ENCODE results near the gene TFDP1. TPM values are rescaled to one million over a fixed set of nuclear protein-coding genes. Genes with fewer than 3 reads are reported as not detected.
"Not testable (repeated sequence)": the region's sequence is repeated elsewhere in the genome, so short reads cannot be mapped to it uniquely, and the experiment has no call there.

The TFDP1 gene
- total RNA-seq, 2 donors from 2014 or later = 36.6 to 40.3 TPM

- intact Hi-C loops (cut with DNase I) = no loop called here
- peak; percentile 18 for DNase-seq (ENCODE audit: low spot score)
These were observed 21.7 kb upstream of the TFDP1 start for GRCh38 chr13:113562844-113563243.

GRCh38 chr13:113563511-113563910 is 21.0 kb upstream of the TFDP1 start:
- DNase-seq (ENCODE audit: low spot score) = peak; percentile 25
- intact Hi-C loops (cut with DNase I) = not testable (repeated sequence)

- intact Hi-C loops (cut with DNase I) = no loop called here
- peak; percentile 49 for DNase-seq (ENCODE audit: low spot score)
These were observed 20.1 kb upstream of the TFDP1 start for GRCh38 chr13:113564331-113565023.

GRCh38 chr13:113565526-113566226 is 18.9 kb upstream of the TFDP1 start:
- DNase-seq (ENCODE audit: low spot score) = peak; percentile 63
- intact Hi-C loops (cut with DNase I) = no loop called here

GRCh38 chr13:113566227-113566561 is 18.4 kb upstream of the TFDP1 start:
- DNase-seq (ENCODE audit: low spot score) = peak; percentile 26
- intact Hi-C loops (cut with DNase I) = no loop called here

GRCh38 chr13:113567681-113568080 is 16.9 kb upstream of the TFDP1 start:
- DNase-seq (ENCODE audit: low spot score) = no peak
- intact Hi-C loops (cut with DNase I) = no loop called here

GRCh38 chr13:113573065-113573464 is 11.5 kb upstream of the TFDP1 start:
- intact Hi-C loops (cut with DNase I) = no loop called here

GRCh38 chr13:113576597-113576996 is 8.0 kb upstream of the TFDP1 start:
- DNase-seq (ENCODE audit: low spot score) = no peak
- intact Hi-C loops (cut with DNase I) = no loop called here

More at GRCh38 chr13:113573065-113573464, 11.5 kb upstream of the TFDP1 start:
- no peak for DNase-seq (ENCODE audit: low spot score)

- intact Hi-C loops (cut with DNase I) = no loop called here
- DNase-seq (ENCODE audit: low spot score) = no peak
These were observed 6.6 kb upstream of the TFDP1 start for GRCh38 chr13:113577881-113578435.

- intact Hi-C loops (cut with DNase I) = no loop called here
These were observed 4.9 kb upstream of the TFDP1 start for GRCh38 chr13:113579686-113580085.

GRCh38 chr13:113581871-113582270 is 2.7 kb upstream of the TFDP1 start:
- intact Hi-C loops (cut with DNase I) = no loop called here
- no peak for DNase-seq (ENCODE audit: low spot score)

More at GRCh38 chr13:113579686-113580085, 4.9 kb upstream of the TFDP1 start:
- DNase-seq (ENCODE audit: low spot score) = peak; percentile 61

- intact Hi-C loops (cut with DNase I) = no loop called here
These were observed 1.5 kb upstream of the TFDP1 start for GRCh38 chr13:113582841-113583631.

GRCh38 chr13:113584870-113585671 is 518 bp downstream of the TFDP1 start:
- DNase-seq (ENCODE audit: low spot score) = peak; percentile 74
- intact Hi-C loops (cut with DNase I) = no loop called here

More at GRCh38 chr13:113582841-113583631, 1.5 kb upstream of the TFDP1 start:
- DNase-seq (ENCODE audit: low spot score) = peak; percentile 60

- DNase-seq (ENCODE audit: low spot score) = peak; percentile 46
- intact Hi-C loops (cut with DNase I) = no loop called here
These were observed 1.3 kb downstream of the TFDP1 start for GRCh38 chr13:113585896-113586295.

GRCh38 chr13:113586661-113587479 is 2.3 kb downstream of the TFDP1 start:
- peak; percentile 61 for DNase-seq (ENCODE audit: low spot score)
- intact Hi-C loops (cut with DNase I) = no loop called here

GRCh38 chr13:113588394-113589111 is 4.0 kb downstream of the TFDP1 start:
- intact Hi-C loops (cut with DNase I) = no loop called here
- DNase-seq (ENCODE audit: low spot score) = peak; percentile 30

GRCh38 chr13:113589251-113589960 is 4.9 kb downstream of the TFDP1 start:
- peak; percentile 74 for DNase-seq (ENCODE audit: low spot score)

More at GRCh38 chr13:113589251-113589960, 4.9 kb downstream of the TFDP1 start:
- intact Hi-C loops (cut with DNase I) = no loop called here

All from posterior vena cava (tissue), 2 donors.